ENCODE measurements around the gene HINT3. TPM values are rescaled to one million over a fixed set of nuclear protein-coding genes. Genes with fewer than 3 reads are reported as not detected.

The HINT3 gene
- total and polyA plus RNA-seq, 2 of the 13 experiments (the other 11 are each of a cell fraction or from before 2014, with no cell fraction given) = 3.1 to 22.8 TPM

- Histone ChIP-seq H3K79me2 (ENCODE audit: insufficient read depth, low read length) (peaks cover 27% of the 10 kb centered on the region), H4K20me1 (ENCODE audit: insufficient read depth, low read length) (no peaks in the 10 kb centered on the region), H3K36me3 (replicated peaks in 1 of 2; ENCODE audit: control insufficient read depth in 1 of 2, insufficient read depth in 2 of 2, low read length in 2 of 2) (no peaks in the 10 kb centered on the region), H3K4me2 (ENCODE audit: low read depth, low read length) (no peak overlapping the region), H3K27ac (ENCODE audit: extremely low read length, insufficient read depth, low read length) (no peak overlapping the region), H2AFZ (ENCODE audit: low read length) (peak overlapping the region; percentile 32), H3K9ac (ENCODE audit: insufficient read depth, low read depth, low read length) (no peak overlapping the region), H3K9me3 (ENCODE audit: low read length) (no peaks in the 10 kb centered on the region), H3K4me3 (replicated peaks in 1 of 3; ENCODE audit: insufficient read depth in 1 of 3, low read depth in 2 of 3, low read length in 3 of 3) (no peak overlapping the region), H3K4me1 (ENCODE audit: insufficient read depth, low read length) (peaks cover 64% of the 10 kb centered on the region), H3K27me3 (ENCODE audit: control insufficient read depth in 1 of 2, insufficient read depth in 2 of 2, low read length in 2 of 2) (no peaks in the 10 kb centered on the region; a peak in 1 of 5 replicates)
- ChIA-PET CTCF (ENCODE audit: low intra/inter-chr PET ratio, low total read pairs) (interaction anchor here (2.4 to 2.5 kb wide), 3 partner anchors 49 to 96 kb away, joined by 11 to 23 read pairs (median 18); no protein-coding TSS in a partner anchor), POLR2A (no interaction called here)
- intact Hi-C loops (cut with micrococcal nuclease; ENCODE audit: unreplicated experiment) = no loop called here
- BruUV-seq (replicated peaks) = no TSS peak
- FAIRE-seq = no peak
- 70% methylated on average over 5 of the region's 5 CpGs for WGBS (ENCODE audit: low lambda C conversion rate)
- no peak for TF ChIP-seq ZNF576 (CRISPR knock-in tag; IDR thresholded peaks at IDR 0.05)
- no peak for TF ChIP-seq U2AF2 (IDR thresholded peaks at IDR 0.05; ENCODE audit: low read depth, low read length)
- no peak for TF ChIP-seq SPEN (CRISPR knock-in tag; IDR thresholded peaks at IDR 0.05; ENCODE audit: low read depth)
- TF ChIP-seq NFATC3 (CRISPR knock-in tag; IDR thresholded peaks at IDR 0.05) = no peak
- no peak for TF ChIP-seq ZNF549 (CRISPR knock-in tag; IDR thresholded peaks at IDR 0.05)
- in situ Hi-C loops (cut with HindIII; ENCODE audit: extremely low pct_ligation_motif_present, low pct_unique_long_range_greater_than_20kb) = loop anchor here (5.0 to 10.0 kb wide), 4 partner anchors 48 to 650 kb away; partner anchors contain the start of genes HDDC2 and NCOA7
- DNase-seq (ENCODE audit: low spot score) = no peak
- ATAC-seq = no peak
These were observed 1.7 kb upstream of the HINT3 start for GRCh38 chr6:125954735-125955339.

GRCh38 chr6:125955973-125956372, 597 bp upstream of the HINT3 start:
- ChIA-PET CTCF (ENCODE audit: low intra/inter-chr PET ratio, low total read pairs) (interaction anchor here (0.8 to 2.1 kb wide), 5 partner anchors 17 to 97 kb away, joined by 3 to 15 read pairs (median 7); no protein-coding TSS in a partner anchor), POLR2A (interaction anchor here (0.6 to 3.6 kb wide), 15 partner anchors 11 to 175 kb away, joined by 3 to 71 read pairs (median 7); partner anchors contain the start of genes NCOA7 and TRMT11)
- WGBS (ENCODE audit: low lambda C conversion rate) = 56% methylated on average over 5 of the region's 5 CpGs
- TF ChIP-seq ONECUT2 (CRISPR knock-in tag; IDR thresholded peaks at IDR 0.05) (peak; percentile 47; the same call in 1 of the 2 replicates), RFX5 (IDR thresholded peaks at IDR 0.05; ENCODE audit: low read depth, low read length) (no peak)
- FAIRE-seq (peak; percentile 36), ATAC-seq (no peak), DNase-seq (ENCODE audit: low spot score) (no peak)
- peak overlapping the region; percentile 71 to 99 (median 81); a peak in 5 of 6 replicates for H3K4me3 ChIP-seq (replicated peaks in 1 of 3; ENCODE audit: insufficient read depth in 1 of 3, low read depth in 2 of 3, low read length in 3 of 3)
- TSS peak; percentile 88 for BruUV-seq (replicated peaks)
- H3K4me2 ChIP-seq (ENCODE audit: low read depth, low read length) = peak overlapping the region; percentile 84
- H3K79me2 ChIP-seq (ENCODE audit: insufficient read depth, low read length) = peaks cover 30% of the 10 kb centered on the region
- H3K36me3 ChIP-seq (replicated peaks in 1 of 2; ENCODE audit: control insufficient read depth in 1 of 2, insufficient read depth in 2 of 2, low read length in 2 of 2) = no peaks in the 10 kb centered on the region
- H3K4me1 ChIP-seq (ENCODE audit: insufficient read depth, low read length) = peaks cover 58% of the 10 kb centered on the region
- peak overlapping the region; percentile 88 for H3K27ac ChIP-seq (ENCODE audit: extremely low read length, insufficient read depth, low read length)
- H3K9ac ChIP-seq (ENCODE audit: insufficient read depth, low read depth, low read length) = peak overlapping the region; percentile 95
- no peak overlapping the region for H2AFZ ChIP-seq (ENCODE audit: low read length)
- no peaks in the 10 kb centered on the region for H4K20me1 ChIP-seq (ENCODE audit: insufficient read depth, low read length)
- H3K9me3 ChIP-seq (ENCODE audit: low read length) = no peaks in the 10 kb centered on the region
- in situ Hi-C loops (cut with HindIII; ENCODE audit: extremely low pct_ligation_motif_present, low pct_unique_long_range_greater_than_20kb) (loop anchor here (10.0 kb wide), 1 partner anchor 651 kb away; the partner anchor contains the start of gene HDDC2), intact Hi-C loops (cut with micrococcal nuclease; ENCODE audit: unreplicated experiment) (loop anchor here (1.0 kb wide), 2 partner anchors 37 to 176 kb away; no protein-coding TSS in a partner anchor)
- no peaks in the 10 kb centered on the region; a peak in 1 of 5 replicates for H3K27me3 ChIP-seq (ENCODE audit: control insufficient read depth in 1 of 2, insufficient read depth in 2 of 2, low read length in 2 of 2)
